ENCODE results near the gene COL11A2. TPM values are rescaled to one million over a fixed set of nuclear protein-coding genes. Genes with fewer than 3 reads are reported as not detected.

COL11A2 gene
- total and polyA plus RNA-seq, 2 of the 13 experiments (the other 11 are each of a cell fraction or from before 2014, with no cell fraction given), result 0.55 TPM

GRCh38 chr6:33204415-33205190 is 12.3 kb upstream of the COL11A2 start, which contains the start of gene HSD17B8 (continued):
- TF ChIP-seq PRDM15 (CRISPR knock-in tag; IDR thresholded peaks at IDR 0.05) (peak; percentile 90), KDM4B (CRISPR knock-in tag; IDR thresholded peaks at IDR 0.05) (0 out of 2 replicates have a peak, but pooled peaks have one; percentile 27), NFKB2 (CRISPR knock-in tag; IDR thresholded peaks at IDR 0.05; ENCODE audit: borderline replicate concordance) (peak; percentile 79; the same call in 1 of the 2 replicates), MEIS2 (CRISPR knock-in tag; IDR thresholded peaks at IDR 0.05) (no peak), NFE2 (CRISPR knock-in tag; IDR thresholded peaks at IDR 0.05) (no peak), RBM39 (IDR thresholded peaks at IDR 0.05; ENCODE audit: low read depth, low read length, poor library complexity, severe bottlenecking) (peak; percentile 62), ZFP90 (CRISPR knock-in tag; IDR thresholded peaks at IDR 0.05; ENCODE audit: borderline replicate concordance) (peak; percentile 80; the same call in 1 of the 2 replicates), PHF21A (CRISPR knock-in tag; IDR thresholded peaks at IDR 0.05) (peak; percentile 37; the same call in 1 of the 2 replicates), KDM2A (CRISPR knock-in tag; IDR thresholded peaks at IDR 0.05; ENCODE audit: borderline replicate concordance, low read depth) (peak; percentile 100), PPARG (CRISPR knock-in tag; conservative IDR thresholded peaks at IDR 0.05) (0 out of 2 replicates have a peak, but pooled peaks have one; percentile 30), RXRA (CRISPR knock-in tag; IDR thresholded peaks at IDR 0.05) (peak; percentile 84), ZNF678 (CRISPR knock-in tag; IDR thresholded peaks at IDR 0.05) (peak; percentile 79; the same call in 1 of the 2 replicates), ZNF800 (CRISPR knock-in tag; IDR thresholded peaks at IDR 0.05) (0 out of 2 replicates have a peak, but pooled peaks have one; percentile 57), ZNF335 (CRISPR knock-in tag; IDR thresholded peaks at IDR 0.05) (no peak), ZNF160 (CRISPR knock-in tag; IDR thresholded peaks at IDR 0.05) (peak; percentile 68; the same call in 1 of the 2 replicates), RFX1 (IDR thresholded peaks at IDR 0.05) (no peak), KAT7 (CRISPR knock-in tag; IDR thresholded peaks at IDR 0.05; ENCODE audit: borderline replicate concordance) (no peak; the same call in 1 of the 2 replicates), ZFP62 (CRISPR knock-in tag; IDR thresholded peaks at IDR 0.05) (no peak), GPN1 (CRISPR knock-in tag; IDR thresholded peaks at IDR 0.05; ENCODE audit: borderline replicate concordance) (no peak), U2AF2 (IDR thresholded peaks at IDR 0.05; ENCODE audit: low read depth, low read length) (no peak), ZNF788 (CRISPR knock-in tag; IDR thresholded peaks at IDR 0.05; ENCODE audit: borderline replicate concordance) (peak; percentile 83; the same call in 1 of the 2 replicates), NR2C2 (CRISPR knock-in tag; IDR thresholded peaks at IDR 0.05; ENCODE audit: borderline replicate concordance) (peak; percentile 94)
- TF ChIP-seq, protein P1, sequence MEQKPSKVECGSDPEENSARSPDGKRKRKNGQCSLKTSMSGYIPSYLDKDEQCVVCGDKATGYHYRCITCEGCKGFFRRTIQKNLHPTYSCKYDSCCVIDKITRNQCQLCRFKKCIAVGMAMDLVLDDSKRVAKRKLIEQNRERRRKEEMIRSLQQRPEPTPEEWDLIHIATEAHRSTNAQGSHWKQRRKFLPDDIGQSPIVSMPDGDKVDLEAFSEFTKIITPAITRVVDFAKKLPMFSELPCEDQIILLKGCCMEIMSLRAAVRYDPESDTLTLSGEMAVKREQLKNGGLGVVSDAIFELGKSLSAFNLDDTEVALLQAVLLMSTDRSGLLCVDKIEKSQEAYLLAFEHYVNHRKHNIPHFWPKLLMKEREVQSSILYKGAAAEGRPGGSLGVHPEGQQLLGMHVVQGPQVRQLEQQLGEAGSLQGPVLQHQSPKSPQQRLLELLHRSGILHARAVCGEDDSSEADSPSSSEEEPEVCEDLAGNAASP (CRISPR knock-in tag; IDR thresholded peaks at IDR 0.05; ENCODE audit: borderline replicate concordance), result peak; percentile 67; the same call in 1 of the 2 replicates
